Muscle of back (tissue), 11 donors: ENCODE measurements around the gene PLCG2. TPM values are rescaled to one million over a fixed set of nuclear protein-coding genes. Genes with fewer than 3 reads are reported as not detected.
"Not testable (repeated sequence)": the region's sequence is repeated elsewhere in the genome, so short reads cannot be mapped to it uniquely, and the experiment has no call there.

Experiments used
- DNase-seq, 3 donors: peaks; one replicate each; pipeline versions ENCODE4 v3.0.0 to v3.0.0-alpha.2; 2013
- polyA plus RNA-seq, 10 donors: library from polyadenylated mRNA; unstranded; fragments of 120-200 nt; gene quantifications; one replicate each; pipeline ENCODE4 v1.2.1, GENCODE V29; 2013; ENCODE audit not compliant: insufficient read length in 10 of 10

Gene PLCG2
- polyA plus RNA-seq, 10 donors, result 4.7 to 9.6 (median 6.9) TPM

DNA sequence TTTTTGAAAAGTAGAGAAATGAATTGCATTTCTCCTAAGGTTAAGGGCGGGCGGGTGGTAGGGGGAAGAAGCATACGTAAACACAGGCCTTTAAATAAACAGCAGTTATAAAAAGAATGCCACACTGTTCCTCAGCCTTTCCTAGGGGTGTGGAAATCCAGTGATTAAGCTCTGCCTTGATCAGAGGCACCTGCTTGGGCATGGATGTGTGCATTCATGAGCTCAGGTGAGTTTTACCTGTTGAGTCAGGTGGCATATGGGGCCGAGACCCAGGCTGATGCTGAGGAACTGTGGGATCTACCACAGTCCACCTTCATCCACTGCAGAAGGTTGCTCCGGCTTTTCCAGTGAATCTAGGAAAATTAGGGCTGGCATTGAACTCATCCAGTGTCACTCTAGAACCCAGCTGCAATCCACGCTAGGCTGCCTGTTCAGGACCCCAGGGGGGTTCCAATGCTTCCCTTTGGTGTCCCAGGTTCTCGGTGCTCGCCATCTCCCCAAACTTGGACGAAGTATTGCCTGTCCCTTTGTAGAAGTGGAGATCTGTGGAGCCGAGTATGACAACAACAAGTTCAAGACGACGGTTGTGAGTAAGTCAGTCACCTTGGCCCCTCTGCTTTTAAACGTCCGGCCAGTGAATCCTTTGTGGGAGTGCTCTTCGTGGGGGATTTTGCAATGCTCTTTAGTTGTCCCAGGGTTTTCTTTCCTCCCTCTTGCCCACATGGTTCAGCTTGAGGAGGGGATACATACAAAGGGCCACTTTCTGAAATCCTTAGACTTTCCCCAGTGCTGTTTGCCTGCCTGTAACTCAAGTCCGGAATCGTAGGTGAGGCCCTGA lies 159.5 kb downstream of the PLCG2 start:
- no peak for DNase-seq

DNA sequence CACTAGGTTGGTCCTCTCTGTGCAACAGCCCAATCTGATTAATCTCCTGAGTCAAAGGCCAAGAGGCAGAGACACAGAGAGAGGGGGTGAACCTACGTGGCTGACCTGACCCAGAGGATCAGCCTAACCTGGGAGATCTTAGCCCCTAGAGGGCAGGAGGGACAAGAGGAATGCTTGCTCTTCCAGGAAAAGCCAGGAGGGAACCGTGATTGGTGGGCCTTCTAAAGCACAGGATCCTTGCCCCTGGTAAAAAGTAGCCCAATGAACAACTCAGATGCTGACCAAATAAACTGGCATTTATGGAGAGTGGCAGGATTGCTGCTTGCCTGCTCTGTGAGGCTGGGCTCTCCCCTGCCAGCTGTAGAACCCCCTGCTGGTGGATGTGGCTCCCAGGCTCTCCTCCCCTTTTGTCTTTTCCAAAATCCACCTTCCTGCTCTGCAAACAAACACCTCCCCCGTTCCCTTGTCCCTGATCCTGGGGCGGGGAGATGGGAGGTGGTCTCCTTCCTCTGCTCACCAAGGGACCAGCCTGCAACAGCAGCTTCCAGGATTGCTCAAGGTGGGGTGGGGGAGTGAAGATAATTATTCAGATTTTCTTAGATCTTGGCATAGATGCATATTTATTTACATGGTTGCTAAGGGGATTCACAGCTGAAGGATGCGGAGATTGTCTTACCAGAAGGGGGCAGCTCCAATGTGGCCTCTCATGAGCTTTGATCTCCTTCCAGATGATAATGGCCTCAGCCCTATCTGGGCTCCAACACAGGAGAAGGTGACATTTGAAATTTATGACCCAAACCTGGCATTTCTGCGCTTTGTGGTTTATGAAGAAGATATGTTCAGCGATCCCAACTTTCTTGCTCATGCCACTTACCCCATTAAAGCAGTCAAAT lies 160.3 kb downstream of the PLCG2 start:
- no peak for DNase-seq

DNA sequence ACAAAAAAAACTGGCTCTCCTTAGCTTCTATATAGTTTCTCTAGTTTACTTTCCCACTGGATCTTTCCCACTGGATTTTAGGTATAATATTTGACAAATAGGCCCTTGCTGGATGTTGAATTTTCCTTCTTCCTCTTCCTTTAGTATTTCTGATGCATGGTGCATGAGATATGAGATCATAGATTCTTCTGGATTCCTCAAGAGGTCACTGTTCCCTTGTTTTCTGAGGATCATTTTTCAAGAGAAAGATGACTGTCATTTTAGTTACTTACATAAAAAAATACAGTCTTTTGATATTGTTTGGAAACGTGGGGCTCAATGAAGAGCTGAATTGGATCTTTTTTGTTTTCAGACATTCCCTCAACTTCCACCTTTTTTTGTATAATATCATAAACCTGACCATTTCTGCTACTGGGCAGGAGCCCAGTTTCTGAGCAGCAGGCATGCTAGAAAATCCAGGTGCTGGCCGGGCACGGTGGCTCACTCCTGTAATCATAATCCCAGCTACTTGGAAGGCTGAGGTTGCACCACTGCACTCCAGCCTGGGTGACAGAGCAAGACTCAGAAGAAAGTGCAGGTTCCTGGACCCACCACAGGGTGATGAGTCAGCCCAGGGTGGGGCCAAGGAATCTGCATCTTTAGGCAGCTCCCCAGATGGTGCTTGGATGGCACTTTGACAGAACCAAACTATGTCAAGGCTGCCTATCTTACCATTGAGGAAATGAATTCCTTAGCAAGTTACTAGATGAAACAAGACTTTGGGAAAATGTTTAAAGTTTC lies 161.9 kb downstream of the PLCG2 start:
- DNase-seq, result peak; percentile 22 to 60 (median 23)

DNA sequence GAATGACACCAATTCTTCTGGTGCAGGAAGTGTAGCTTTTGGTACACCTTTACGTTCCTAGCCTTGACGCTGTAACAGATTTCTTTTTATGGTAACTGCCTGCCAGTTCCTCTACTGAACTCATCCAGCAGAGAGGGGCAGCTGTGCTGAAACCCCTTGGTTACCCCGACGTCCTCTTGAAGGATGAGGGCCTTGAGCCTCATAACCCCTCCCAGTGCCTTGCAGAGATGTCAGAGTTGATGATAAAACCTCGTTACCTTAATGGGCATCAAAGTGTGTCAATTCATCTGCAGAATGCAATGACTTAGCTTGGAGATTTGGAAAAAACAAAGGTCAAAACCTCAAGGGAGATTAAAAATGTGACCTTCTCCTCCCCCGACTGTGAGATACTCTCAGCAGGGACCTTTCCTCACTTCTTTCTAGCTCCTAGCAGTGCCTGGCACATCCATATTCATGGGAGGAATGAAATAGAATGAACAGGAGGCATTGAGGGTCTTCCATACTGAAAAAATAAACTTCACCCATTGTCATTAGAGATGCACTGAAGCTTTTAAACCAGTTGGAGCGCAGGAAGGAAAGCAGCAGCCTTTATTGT lies 163.0 kb downstream of the PLCG2 start:
- no peak for DNase-seq

DNA sequence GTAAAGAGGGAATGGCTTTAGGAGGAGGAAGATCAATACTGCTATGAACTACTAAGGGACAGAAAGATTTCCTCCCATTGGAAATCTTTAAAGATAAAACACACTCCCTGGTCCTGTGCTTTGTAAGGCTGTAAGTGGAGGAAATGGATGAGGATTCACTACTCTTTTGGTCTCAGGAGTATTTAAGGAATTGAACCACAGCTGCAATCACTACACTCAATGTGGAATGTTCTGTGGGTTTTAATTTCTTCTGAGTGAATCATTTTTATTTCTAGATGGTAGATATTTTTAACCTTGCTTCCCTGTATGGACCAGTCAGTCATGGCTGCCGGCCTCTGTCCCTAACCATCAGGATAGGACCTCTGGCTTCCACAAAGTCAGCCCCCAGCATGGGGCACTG lies 166.6 kb downstream of the PLCG2 start:
- peak in 1 of 3 donors; percentile 49 for DNase-seq

DNA sequence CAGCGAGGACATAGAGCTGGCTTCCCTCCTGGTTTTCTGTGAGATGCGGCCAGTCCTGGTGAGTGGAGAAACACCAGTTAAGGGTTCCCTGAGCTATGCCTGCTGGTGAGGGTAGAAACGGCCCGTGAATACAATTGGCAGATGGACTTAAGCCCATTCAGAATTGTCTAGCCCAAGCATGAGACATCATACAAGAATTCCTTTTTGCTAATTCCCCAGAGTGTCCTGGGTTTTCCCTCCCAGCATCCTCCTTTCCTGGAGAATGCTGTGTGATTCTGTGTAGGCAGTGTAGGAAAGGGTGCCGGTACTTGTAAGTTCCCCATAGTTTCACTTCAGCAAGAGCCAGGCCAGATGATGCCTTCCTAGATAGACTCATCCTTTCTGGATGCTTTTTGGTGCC lies 167.1 kb downstream of the PLCG2 start:
- DNase-seq, result peak in 1 of 3 donors; percentile 35

DNA sequence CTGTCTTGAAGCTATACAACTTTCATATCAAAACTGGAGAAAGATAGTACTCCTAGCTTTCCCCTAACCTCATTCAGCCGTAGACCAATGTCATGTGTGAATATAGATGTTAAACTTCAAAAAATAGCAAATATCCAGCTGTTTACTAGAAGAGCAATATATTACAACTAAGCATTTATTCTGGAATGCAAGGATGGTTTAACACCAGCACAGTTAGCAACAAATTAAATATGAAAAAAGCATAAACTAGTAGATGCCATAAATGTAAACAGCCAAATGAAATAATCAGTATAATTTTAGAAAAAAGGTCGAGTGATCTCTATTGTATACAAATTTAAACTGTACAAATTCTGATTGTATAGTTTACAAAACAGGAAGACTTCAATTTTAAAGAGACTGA lies 172.5 kb downstream of the PLCG2 start:
- DNase-seq, result no peak

DNA sequence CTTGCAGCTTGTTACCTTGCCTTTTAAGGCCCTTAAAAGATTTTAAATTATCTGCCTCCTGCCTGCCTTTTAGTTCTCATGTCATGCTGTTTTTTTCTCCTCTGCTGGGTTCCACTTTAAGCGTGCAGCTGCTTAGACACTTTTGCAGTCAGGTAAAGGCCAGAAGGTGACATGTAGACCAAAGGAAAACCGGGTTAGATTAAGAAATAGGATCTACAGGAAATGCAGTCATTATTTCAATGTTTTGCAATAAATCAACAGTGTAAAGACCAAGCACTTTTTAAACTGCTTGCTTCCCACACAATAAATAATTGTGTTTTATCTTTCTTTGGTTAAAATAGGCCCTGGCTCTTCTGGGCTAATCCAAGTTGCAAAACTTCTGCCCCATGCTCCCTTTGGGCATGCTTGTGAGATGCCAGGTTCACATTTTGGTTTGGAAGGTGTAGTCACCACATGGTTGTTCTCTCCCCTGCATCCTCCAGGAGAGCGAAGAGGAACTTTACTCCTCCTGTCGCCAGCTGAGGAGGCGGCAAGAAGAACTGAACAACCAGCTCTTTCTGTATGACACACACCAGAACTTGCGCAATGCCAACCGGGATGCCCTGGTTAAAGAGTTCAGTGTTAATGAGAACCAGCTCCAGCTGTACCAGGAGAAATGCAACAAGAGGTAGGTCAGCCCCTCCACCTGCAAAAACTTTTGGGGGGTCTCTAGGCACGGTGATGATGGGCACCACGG lies 177.3 kb downstream of the PLCG2 start:
- no peak for DNase-seq

DNA sequence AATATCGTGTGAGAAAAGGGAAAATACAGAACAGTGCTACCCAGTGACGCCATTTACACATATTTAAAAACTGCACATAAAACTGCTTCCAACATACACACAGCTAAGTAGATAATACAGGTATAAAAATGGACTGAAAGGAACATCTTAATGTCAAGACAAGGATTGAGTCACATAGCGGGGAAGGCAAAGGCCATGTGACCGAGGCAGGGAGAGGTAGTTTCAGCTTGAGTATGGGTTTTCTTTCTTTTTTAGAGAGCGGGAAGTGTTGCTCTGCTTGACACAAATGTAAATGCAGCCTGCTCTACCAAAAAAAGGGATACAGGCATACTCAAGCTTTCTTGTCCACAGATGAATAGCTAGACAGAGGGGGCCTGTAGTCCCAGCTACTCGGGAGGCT lies 185.7 kb downstream of the PLCG2 start:
- DNase-seq, result no peak

DNA sequence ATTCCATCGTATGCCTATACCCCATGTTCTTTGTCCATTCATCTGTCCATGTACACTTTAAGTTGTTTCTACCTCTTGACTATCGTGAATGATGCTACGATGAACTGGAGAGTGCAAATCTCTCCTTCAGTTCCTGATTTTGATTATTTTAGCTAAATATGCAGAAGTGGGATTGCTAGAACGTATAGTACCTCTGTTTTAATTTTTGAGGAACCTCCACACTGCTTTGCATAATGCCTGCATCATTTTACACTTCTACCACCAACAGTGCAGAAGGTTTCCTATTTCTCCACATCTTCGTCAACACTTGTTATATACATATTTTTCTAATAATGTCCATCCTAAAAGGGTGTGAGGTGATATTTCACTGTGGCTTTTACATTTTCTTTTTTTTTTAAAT lies 188.3 kb downstream of the PLCG2 start:
- no peak for DNase-seq

DNA sequence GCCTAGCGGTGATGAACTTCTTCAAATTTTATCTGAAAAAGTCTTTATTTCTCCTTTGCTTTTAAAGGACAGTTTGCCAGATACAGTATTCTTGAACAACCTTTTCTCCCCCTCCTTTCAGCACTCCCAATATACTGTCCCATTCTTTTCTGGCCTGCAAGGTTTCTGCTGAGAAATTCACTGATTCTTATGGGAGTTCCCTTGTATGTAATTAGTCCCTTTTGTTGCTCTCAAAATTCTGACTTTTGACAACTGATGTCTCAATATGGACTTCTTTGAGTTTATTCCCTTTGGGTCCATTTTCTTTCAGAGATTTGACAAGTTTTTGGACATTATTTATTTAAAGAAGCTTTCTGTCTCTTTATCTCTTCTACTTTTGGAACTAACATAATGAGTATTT lies 192.8 kb downstream of the PLCG2 start:
- no peak for DNase-seq

DNA sequence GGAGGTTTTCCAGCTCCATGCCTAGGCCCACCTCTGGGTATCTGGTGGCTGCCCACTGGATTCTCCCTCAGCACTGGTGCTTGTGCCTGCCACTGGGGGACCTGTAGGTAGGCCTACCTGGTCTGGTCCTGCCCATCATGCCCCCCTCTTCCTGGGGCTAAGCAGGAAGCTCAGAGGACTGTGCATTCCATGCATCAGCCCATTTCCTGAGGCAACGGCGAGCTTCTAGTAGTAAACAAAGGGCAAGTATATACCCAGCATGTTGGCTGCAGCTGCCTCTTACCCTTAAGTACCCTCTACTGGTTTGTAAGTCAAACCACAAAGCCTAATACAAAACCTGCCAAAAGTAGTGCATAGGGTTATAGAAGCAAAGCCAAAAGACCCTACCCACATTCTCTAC lies 194.6 kb downstream of the PLCG2 start:
- no peak for DNase-seq

DNA sequence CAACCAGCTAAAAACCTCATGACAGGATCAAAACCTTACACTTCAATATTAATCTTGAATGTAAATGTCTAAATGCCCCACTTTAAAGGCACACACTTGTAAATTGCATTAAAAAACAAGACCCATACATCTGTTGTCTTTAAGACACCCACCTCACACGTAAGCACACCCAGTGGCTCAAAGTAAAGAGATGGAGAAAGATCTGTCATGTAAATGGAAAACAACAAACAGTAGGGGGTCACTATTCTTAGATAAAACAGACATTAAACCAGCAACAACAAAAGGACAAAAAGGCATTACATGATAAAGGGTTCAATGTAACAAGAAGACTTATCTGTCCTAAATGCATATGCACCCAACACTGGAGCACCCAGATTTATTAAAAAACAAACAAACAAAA lies 196.5 kb downstream of the PLCG2 start:
- no peak for DNase-seq

DNA sequence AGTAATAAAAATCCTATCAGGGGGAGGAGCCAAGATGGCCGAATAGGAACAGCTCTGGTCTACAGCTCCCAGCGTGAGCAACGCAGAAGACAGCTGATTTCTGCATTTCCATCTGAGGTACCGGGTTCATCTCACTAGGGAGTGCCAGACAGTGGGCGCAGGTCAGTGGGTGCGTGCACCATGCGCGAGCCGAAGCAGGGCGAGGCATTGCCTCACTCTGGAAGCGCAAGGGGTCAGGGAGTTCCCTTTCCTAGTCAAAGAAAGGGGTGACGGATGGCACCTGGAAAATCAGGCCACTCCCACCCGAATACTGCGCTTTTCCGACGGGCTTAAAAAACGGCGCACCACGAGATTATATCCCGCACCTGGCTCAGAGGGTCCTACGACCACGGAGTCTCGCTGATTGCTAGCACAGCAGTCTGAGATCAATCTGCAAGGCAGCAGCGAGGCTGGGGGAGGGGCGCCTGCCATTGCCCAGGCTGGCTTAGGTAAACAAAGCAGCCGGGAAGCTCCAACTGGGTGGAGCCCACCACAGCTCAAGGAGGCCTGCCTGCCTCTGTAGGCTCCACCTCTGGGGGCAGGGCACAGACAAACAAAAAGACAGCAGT lies 198.3 kb downstream of the PLCG2 start:
- DNase-seq, result not testable (repeated sequence)

DNA sequence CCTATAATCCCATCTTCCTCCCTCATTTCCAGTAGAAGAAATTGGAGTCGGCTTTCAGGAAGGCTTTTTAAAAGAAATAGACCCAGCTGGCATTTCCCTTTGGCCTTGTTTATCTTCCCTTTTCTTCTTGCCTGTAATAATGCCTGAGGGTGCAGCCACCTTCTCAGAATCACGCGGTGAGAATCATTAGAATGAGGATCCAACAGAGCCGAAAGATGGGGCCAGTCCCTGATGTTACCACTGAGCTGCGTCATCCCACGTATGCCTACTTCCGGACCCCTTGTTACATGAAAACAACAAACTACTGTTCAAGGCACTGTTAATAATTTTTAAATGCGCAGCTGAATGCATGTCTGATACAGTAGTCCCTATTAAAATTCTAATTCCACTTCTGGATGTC lies 208.0 kb downstream of the PLCG2 start:
- DNase-seq, result no peak

DNA sequence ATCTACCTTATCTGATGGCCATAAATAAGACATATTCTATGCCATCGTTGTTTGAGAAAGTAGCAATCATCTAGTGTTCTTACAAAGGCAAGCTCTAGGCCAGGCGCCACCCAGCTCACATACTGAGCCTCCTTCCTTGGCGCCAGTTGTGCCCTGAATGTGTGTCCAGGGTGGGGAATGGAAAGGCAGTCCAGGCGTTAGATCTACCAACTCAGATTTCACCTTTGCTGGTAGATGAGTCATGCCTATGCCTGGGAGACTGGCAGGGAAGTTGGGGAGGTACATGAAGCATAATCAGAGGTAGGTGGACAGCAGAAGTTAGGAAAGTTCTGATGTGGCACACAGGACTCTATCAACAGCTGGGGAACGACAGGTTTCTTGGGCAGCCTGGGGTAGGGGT lies 208.6 kb downstream of the PLCG2 start:
- DNase-seq, result no peak

DNA sequence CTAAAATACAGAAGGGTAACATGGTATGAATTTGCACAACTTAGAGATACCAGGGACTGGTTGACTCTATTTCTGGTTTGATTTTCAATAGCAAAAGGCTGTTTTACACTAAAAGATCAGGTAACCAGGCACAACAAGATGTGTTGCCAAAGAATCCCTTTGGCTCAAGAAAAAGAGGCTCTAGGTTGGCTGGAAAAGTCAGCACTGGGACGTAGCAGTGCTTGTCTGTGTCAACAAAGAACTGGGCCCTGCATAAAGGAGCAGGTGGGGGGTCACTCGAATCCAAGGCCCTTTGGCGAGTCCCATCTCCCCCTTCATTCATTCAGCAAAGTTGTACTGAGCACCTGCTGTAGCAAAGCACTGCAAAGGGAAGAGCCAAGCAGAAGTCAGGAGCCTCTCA lies 213.8 kb downstream of the PLCG2 start:
- DNase-seq, result peak in 1 of 3 donors; percentile 15

DNA sequence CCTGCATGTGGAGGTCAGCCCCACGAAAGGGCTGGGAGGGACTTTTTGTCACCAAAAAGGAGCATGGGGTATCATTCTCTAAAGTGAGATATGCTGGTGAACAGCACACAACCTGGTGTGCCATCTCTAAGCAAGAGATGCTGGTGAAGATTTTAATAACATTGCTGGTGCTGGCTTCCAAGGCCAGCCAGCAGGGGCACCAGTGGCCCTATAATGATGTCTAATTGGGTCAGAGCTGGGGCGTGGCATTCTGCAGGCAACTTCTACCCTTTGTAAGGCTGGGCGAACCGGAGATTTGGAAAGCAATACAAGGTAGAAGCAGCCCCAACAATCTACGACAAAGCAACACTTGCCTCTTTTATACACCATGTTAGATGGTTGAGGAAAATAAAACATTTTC lies 215.4 kb downstream of the PLCG2 start:
- no peak for DNase-seq

DNA sequence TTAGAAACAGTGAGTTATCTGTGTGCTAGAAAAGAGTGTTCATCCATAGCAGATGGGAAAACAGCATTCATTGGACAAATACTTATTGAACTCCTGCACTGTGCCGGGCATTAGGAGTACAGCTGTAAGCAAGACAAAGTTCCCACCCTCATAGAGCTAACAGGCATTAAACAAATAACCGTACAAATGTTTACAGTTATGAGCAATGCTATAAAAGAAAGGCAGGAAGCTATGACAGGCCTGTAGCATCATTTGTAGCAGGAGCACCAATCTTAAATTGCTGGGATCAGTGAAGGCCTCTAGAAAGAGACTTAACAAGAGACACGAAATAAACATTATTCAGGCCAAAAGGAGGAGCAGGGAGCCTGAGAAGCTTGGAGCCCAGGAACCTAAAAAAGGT lies 216.6 kb downstream of the PLCG2 start:
- DNase-seq, result no peak

DNA sequence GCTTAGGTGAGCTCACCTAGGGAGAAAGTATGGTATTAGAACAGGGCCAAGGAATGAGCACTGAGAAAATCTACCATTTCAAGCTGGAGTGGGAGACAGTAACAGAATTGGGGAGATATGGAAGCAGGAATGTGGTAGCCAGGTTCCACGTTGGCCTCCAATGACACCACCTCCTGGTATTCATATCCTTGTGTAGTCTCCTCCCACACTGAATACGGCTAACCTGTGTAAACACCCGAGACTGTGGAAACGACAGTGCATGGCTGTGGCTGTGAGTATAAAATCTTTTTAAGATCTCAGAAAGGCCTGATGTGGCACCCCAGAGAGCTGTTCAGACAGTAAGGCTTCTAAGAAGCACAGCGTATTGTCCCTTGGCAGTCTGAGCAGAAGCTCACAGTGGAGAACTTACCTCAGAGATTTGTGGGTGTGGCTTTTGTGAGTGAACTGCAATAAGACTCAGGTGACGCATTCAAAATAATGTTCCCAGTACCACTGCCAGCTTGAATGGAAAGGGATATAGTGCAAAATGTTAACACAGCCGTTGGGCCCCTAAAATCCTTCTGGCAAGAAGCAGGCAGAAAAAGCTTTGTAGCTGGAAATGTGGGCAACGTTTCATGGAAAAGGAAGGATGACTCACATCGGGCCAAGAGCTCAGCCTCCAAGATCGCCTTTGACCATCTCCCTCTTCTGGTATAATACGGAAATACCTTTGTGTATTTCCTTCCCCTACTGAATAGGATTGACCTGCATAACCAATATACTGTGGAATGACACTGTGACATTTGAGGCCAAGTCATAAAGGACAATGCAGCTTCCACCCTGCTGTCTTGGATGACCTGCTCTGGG lies 217.8 kb downstream of the PLCG2 start:
- DNase-seq, result peak; percentile 24 to 71 (median 67)
